ENCODE measurements around the gene NAGK. TPM values are rescaled to one million over a fixed set of nuclear protein-coding genes. Genes with fewer than 3 reads are reported as not detected.

The NAGK gene
- total RNA-seq, 1 donor from 2014 or later = 96.2 TPM

DNA sequence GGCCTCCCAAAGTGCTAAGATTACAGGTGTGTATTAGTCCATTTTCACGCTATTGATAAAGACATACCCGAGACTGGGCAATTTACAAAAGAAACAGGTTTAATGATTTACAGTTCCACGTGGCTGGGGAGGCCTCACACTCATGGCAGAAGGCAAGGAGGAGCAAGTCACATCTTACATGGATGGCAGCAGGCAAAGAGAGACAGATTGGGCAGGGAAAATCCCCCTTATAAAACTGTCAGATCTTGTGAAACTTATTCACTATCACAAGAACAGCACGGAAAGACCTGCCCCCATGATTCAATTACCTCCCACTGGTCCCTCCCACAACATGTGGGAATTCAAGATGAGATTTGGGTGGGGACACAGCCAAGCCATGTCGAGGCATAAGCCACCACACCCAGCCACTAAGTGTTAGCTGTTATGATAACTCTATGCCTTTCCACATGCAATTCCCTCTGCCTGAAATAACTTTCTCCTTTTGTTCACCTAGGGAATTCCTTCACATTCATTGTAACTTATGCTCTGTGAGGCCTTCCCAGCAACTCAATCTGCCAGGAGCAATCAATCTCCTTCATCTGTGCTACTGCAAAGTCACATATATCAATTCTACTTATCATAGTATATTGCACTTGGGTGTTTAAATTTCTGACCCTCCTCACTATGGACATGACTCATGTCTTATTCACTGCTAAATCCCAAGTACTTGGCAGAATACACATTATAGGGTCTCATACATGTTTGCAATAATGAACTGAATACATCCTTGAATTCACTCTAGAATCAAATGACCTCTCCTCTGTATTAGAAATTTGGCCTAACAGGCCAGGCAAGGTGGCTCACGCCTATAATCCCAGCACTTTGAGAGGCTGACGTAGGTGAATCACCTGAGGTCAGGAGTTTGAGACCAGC lies 54.2 kb downstream of the NAGK start:
- DNase-seq (ENCODE audit: low spot score in 2 of 2, unreplicated experiment in 2 of 2) = no peak
- no peak overlapping the region for H3K27ac Mint-ChIP-seq
- H3K4me1 Mint-ChIP-seq = peaks cover 4% of the 10 kb centered on the region
- no peaks in the 10 kb centered on the region for H3K27me3 Mint-ChIP-seq (ENCODE audit: low read depth)
- H3K9me3 Mint-ChIP-seq = peaks cover 7% of the 10 kb centered on the region
- TF ChIP-seq, protein P1, sequence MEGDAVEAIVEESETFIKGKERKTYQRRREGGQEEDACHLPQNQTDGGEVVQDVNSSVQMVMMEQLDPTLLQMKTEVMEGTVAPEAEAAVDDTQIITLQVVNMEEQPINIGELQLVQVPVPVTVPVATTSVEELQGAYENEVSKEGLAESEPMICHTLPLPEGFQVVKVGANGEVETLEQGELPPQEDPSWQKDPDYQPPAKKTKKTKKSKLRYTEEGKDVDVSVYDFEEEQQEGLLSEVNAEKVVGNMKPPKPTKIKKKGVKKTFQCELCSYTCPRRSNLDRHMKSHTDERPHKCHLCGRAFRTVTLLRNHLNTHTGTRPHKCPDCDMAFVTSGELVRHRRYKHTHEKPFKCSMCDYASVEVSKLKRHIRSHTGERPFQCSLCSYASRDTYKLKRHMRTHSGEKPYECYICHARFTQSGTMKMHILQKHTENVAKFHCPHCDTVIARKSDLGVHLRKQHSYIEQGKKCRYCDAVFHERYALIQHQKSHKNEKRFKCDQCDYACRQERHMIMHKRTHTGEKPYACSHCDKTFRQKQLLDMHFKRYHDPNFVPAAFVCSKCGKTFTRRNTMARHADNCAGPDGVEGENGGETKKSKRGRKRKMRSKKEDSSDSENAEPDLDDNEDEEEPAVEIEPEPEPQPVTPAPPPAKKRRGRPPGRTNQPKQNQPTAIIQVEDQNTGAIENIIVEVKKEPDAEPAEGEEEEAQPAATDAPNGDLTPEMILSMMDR (IDR thresholded peaks at IDR 0.05; ENCODE audit: unreplicated experiment) = no peak
- H3K4me3 Mint-ChIP-seq = no peak overlapping the region
- H3K36me3 Mint-ChIP-seq = peaks cover 25% of the 10 kb centered on the region

- Mint-ChIP-seq H3K27me3 (ENCODE audit: low read depth) (no peaks in the 10 kb centered on the region), H3K4me3 (no peak overlapping the region), H3K27ac (no peak overlapping the region), H3K36me3 (peaks cover 11% of the 10 kb centered on the region), H3K4me1 (peaks cover 9% of the 10 kb centered on the region), H3K9me3 (peaks cover 7% of the 10 kb centered on the region)
- DNase-seq (ENCODE audit: low spot score in 2 of 2, unreplicated experiment in 2 of 2) = no peak
- TF ChIP-seq, protein P1 (IDR thresholded peaks at IDR 0.05; ENCODE audit: unreplicated experiment) = no peak
Measured at GRCh38 chr2:71125506-71126294, 57.3 kb downstream of the NAGK start.

- H3K36me3 Mint-ChIP-seq = peaks cover 11% of the 10 kb centered on the region
- no peak overlapping the region for H3K4me3 Mint-ChIP-seq
- TF ChIP-seq, protein P1 (IDR thresholded peaks at IDR 0.05; ENCODE audit: unreplicated experiment) = no peak
- no peak overlapping the region for H3K27ac Mint-ChIP-seq
- DNase-seq (ENCODE audit: low spot score in 2 of 2, unreplicated experiment in 2 of 2) = no peak
- H3K4me1 Mint-ChIP-seq = peaks cover 9% of the 10 kb centered on the region
- H3K9me3 Mint-ChIP-seq = peaks cover 7% of the 10 kb centered on the region
- no peaks in the 10 kb centered on the region for H3K27me3 Mint-ChIP-seq (ENCODE audit: low read depth)
Measured at GRCh38 chr2:71126957-71127356, 58.5 kb downstream of the NAGK start.

Other genes starting within 250 kb of the NAGK start
- gene CLEC4F, start 248.0 kb upstream of the NAGK start, total RNA-seq = not detected in 3 replicates
- not detected in 3 replicates for gene CD207, start 232.8 kb upstream of the NAGK start, total RNA-seq
- gene VAX2, start 168.1 kb upstream of the NAGK start, total RNA-seq = 0.22 to 0.34 TPM (median 0.27 TPM) in 3 replicates
- 0.44 to 0.66 TPM in 2 of 3 replicates, not detected in the other for gene ATP6V1B1, start 132.7 kb upstream of the NAGK start, total RNA-seq
- 3.6 to 4.9 TPM (median 4.0 TPM) in 3 replicates for gene ANKRD53, start 90.0 kb upstream of the NAGK start, total RNA-seq
- gene TEX261, start 73.8 kb upstream of the NAGK start, total RNA-seq = 33.0 to 34.1 TPM (median 33.8 TPM) in 3 replicates
- gene MCEE, start 61.6 kb downstream of the NAGK start, total RNA-seq = 17.0 to 17.8 TPM (median 17.4 TPM) in 3 replicates
- 34.3 to 36.5 TPM (median 35.1 TPM) in 3 replicates for gene MPHOSPH10, start 62.0 kb downstream of the NAGK start, total RNA-seq
- 10.3 to 11.3 TPM (median 10.8 TPM) in 3 replicates for gene PAIP2B, start 158.5 kb downstream of the NAGK start, total RNA-seq